IMR-90 (cell line): ENCODE data around the gene MAP2K5. TPM values are rescaled to one million over a fixed set of nuclear protein-coding genes. Genes with fewer than 3 reads are reported as not detected.

ENCODE experiments used
- ATAC-seq: fragments of 200-7000 bp; cut with Tn5 transposase; 2 replicates; pipeline ENCODE4 v1.9.1; 2020; ENCODE audit warnings: low read depth, mild to moderate bottlenecking, moderate library complexity
- BruUV-seq: library from RNA; stranded (reverse); fragments of 400-500 nt; replicated peaks from 2 replicates; lab custom pipeline; 2021; lab: Mats Ljungman, UMichigan
- CTCF ChIA-PET: fragments of 300-600 bp; formaldehyde crosslinking; extraction: SDS; loops from one replicate; lab custom pipeline; 2021; ENCODE audit warnings: antibody characterized with exemption; lab: Yijun Ruan, JAX
- POLR2A ChIA-PET: fragments of 300-600 bp; sonication (Branson Sonifier 250); formaldehyde crosslinking; loops from one replicate; lab custom pipeline; 2022; ENCODE audit warnings: antibody characterized with exemption; ENCODE audit not compliant: unreplicated experiment; lab: Charles Lee
- DNase-seq: peaks from one replicate; pipeline ENCODE4 v3.0.0; 2013
- H2AFZ ChIP-seq: replicated peaks from 2 replicates; pipeline ENCODE3; 2013; ENCODE audit warnings: low read length, mild to moderate bottlenecking; ENCODE audit not compliant: poor library complexity
- H2AK5ac ChIP-seq: 2 replicates; pipeline ENCODE4 v1.6.1; 2013; ENCODE audit warnings: low read depth, low read length, inconsistent platforms
- H2AK9ac ChIP-seq: replicated peaks from 2 replicates; pipeline ENCODE3; 2013; ENCODE audit warnings: mild to moderate bottlenecking, low read depth, low read length, moderate library complexity; ENCODE audit not compliant: poor library complexity
- H2BK120ac ChIP-seq: 2 replicates; pipeline ENCODE4 v1.6.1; 2013; ENCODE audit warnings: low read depth, low read length, inconsistent platforms
- H2BK15ac ChIP-seq: 3 replicates; pipeline ENCODE4 v1.6.1; 2013; ENCODE audit warnings: low read depth, low read length, inconsistent platforms
- H2BK20ac ChIP-seq: 2 replicates; pipeline ENCODE4 v1.6.1; 2013; ENCODE audit warnings: low read depth, mild to moderate bottlenecking, inconsistent platforms, low read length, moderate library complexity
- H2BK5ac ChIP-seq: 2 replicates; pipeline ENCODE4 v1.6.1; 2013; ENCODE audit warnings: mild to moderate bottlenecking, low read depth, low read length, inconsistent platforms; ENCODE audit not compliant: poor library complexity, severe bottlenecking
- H3K14ac ChIP-seq: replicated peaks from 2 replicates; pipeline ENCODE4 v1.6.1; 2013; ENCODE audit warnings: low read depth, low read length, inconsistent platforms
- H3K18ac ChIP-seq: 2 replicates; pipeline ENCODE4 v1.6.1; 2013; ENCODE audit warnings: low read depth, low read length, control low read depth
- H3K23ac ChIP-seq: 2 replicates; pipeline ENCODE4 v1.6.1; 2013; ENCODE audit warnings: low read depth, low read length, inconsistent platforms
- H3K27ac ChIP-seq: 2 replicates; pipeline ENCODE4 v1.5.1; 2013; ENCODE audit warnings: mild to moderate bottlenecking, control low read depth, low read length; ENCODE audit not compliant: insufficient read depth
- H3K27me3 ChIP-seq: 2 replicates; pipeline ENCODE4 v1.6.1; 2013; ENCODE audit warnings: low read length; ENCODE audit not compliant: control insufficient read depth, insufficient read depth
- H3K36me3 ChIP-seq: 2 replicates; pipeline ENCODE4 v1.6.1; 2013; ENCODE audit warnings: low read length, mixed read lengths; ENCODE audit not compliant: control insufficient read depth, insufficient read depth
- H3K4ac ChIP-seq: 2 replicates; pipeline ENCODE4 v1.6.1; 2013; ENCODE audit warnings: low read depth, low read length, inconsistent platforms
- H3K4me1 ChIP-seq: 2 replicates; pipeline ENCODE4 v1.6.1; 2013; ENCODE audit warnings: low read length, mixed read lengths; ENCODE audit not compliant: control insufficient read depth, insufficient read depth
- H3K4me2 ChIP-seq: 2 replicates; pipeline ENCODE4 v1.6.1; 2013; ENCODE audit warnings: low read depth, mild to moderate bottlenecking, control low read depth, low read length, moderate library complexity
- H3K4me3 ChIP-seq: 2 replicates; pipeline ENCODE4 v1.5.1; 2013; ENCODE audit warnings: low read depth, mild to moderate bottlenecking, control low read depth, low read length, moderate library complexity; ENCODE audit not compliant: insufficient read depth
- H3K56ac ChIP-seq: 2 replicates; pipeline ENCODE4 v1.6.1; 2013; ENCODE audit warnings: low read length, inconsistent platforms; ENCODE audit not compliant: insufficient read depth; ENCODE audit errors: extremely low read depth
- H3K79me1 ChIP-seq, 2 experiments: 2 replicates each; pipeline ENCODE4 v1.6.1; 2013; ENCODE audit warnings: low read length in 2 of 2, inconsistent platforms in 1 of 2, low read depth in 1 of 2
- H3K9ac ChIP-seq: 2 replicates; pipeline ENCODE4 v1.6.1; 2013; ENCODE audit warnings: low read depth, low read length, control low read depth
- H3K9me1 ChIP-seq: 2 replicates; pipeline ENCODE4 v1.6.1; 2013; ENCODE audit warnings: low read length, inconsistent platforms; ENCODE audit not compliant: insufficient read depth
- H3K9me3 ChIP-seq: 2 replicates; pipeline ENCODE4 v1.6.1; 2013; ENCODE audit warnings: low read length; ENCODE audit not compliant: control insufficient read depth, insufficient read depth
- H4K20me1 ChIP-seq: 2 replicates; pipeline ENCODE4 v1.6.1; 2013; ENCODE audit warnings: low read length, inconsistent platforms; ENCODE audit not compliant: insufficient read depth
- H4K5ac ChIP-seq: 2 replicates; pipeline ENCODE4 v1.6.1; 2013; ENCODE audit warnings: mild to moderate bottlenecking, low read depth, low read length, control low read depth
- H4K8ac ChIP-seq, 2 experiments: 2 replicates each; pipeline ENCODE4 v1.6.1; 2013; ENCODE audit warnings: low read depth in 2 of 2, low read length in 2 of 2, control low read depth in 1 of 2, inconsistent platforms in 1 of 2
- H4K91ac ChIP-seq: 2 replicates; pipeline ENCODE4 v1.6.1; 2013; ENCODE audit warnings: low read depth, low read length, inconsistent platforms; ENCODE audit not compliant: insufficient read depth
- BHLHE40 ChIP-seq: fragments of 150-350 bp; IDR thresholded peaks from 2 replicates; pipeline ENCODE4 v1.6.1; 2016; ENCODE audit warnings: mild to moderate bottlenecking, low read depth, low read length
- CEBPB ChIP-seq: IDR thresholded peaks from 2 replicates; pipeline ENCODE4 v1.6.1; 2012; ENCODE audit warnings: low read depth, low read length, improper control_type of control experiment
- CHD1 ChIP-seq: IDR thresholded peaks from 2 replicates; pipeline ENCODE4 v1.6.1; 2012; ENCODE audit warnings: low read depth, low read length, improper control_type of control experiment
- CTCF ChIP-seq: conservative IDR thresholded peaks from 2 replicates; pipeline ENCODE4 v1.5.1; 2012; ENCODE audit warnings: mild to moderate bottlenecking, low read depth, low read length, improper control_type of control experiment
- ELK1 ChIP-seq: fragments of 150-350 bp; IDR thresholded peaks from 2 replicates; pipeline ENCODE4 v1.6.1; 2016; ENCODE audit warnings: low read depth, mild to moderate bottlenecking, low read length, moderate library complexity, borderline replicate concordance
- FOS ChIP-seq: fragments of 150-350 bp; IDR thresholded peaks from 2 replicates; pipeline ENCODE4 v1.6.1; 2016; ENCODE audit warnings: low read depth, low read length
- MAFK ChIP-seq: IDR thresholded peaks from 2 replicates; pipeline ENCODE4 v1.6.1; 2012; ENCODE audit warnings: low read depth, low read length, improper control_type of control experiment
- MAZ ChIP-seq: IDR thresholded peaks from 2 replicates; pipeline ENCODE4 v1.6.1; 2012; ENCODE audit warnings: low read depth, mild to moderate bottlenecking, low read length, improper control_type of control experiment, moderate library complexity, borderline replicate concordance
- MXI1 ChIP-seq: IDR thresholded peaks from 2 replicates; pipeline ENCODE4 v1.6.1; 2012; ENCODE audit warnings: low read depth, mild to moderate bottlenecking, low read length, moderate library complexity, borderline replicate concordance
- NFE2L2 ChIP-seq: fragments of 150-350 bp; IDR thresholded peaks from 2 replicates; pipeline ENCODE4 v1.6.1; 2016; ENCODE audit warnings: low read depth, mild to moderate bottlenecking, low read length
- POLR2A ChIP-seq: IDR thresholded peaks from 2 replicates; pipeline ENCODE4 v1.6.1; 2012; ENCODE audit warnings: mild to moderate bottlenecking, low read depth, low read length
- RAD21 ChIP-seq: IDR thresholded peaks from 2 replicates; pipeline ENCODE4 v1.6.1; 2012; ENCODE audit warnings: low read length, improper control_type of control experiment
- RCOR1 ChIP-seq: IDR thresholded peaks from 2 replicates; pipeline ENCODE4 v1.6.1; 2012; ENCODE audit warnings: mild to moderate bottlenecking, low read length, improper control_type of control experiment; ENCODE audit not compliant: insufficient replicate concordance
- RFX5 ChIP-seq: IDR thresholded peaks from 2 replicates; pipeline ENCODE4 v1.8.0; 2012; ENCODE audit warnings: low read depth, mild to moderate bottlenecking, low read length, moderate library complexity
- SMC3 ChIP-seq: fragments of 150-350 bp; IDR thresholded peaks from 2 replicates; pipeline ENCODE4 v1.6.1; 2016; ENCODE audit warnings: low read depth, mild to moderate bottlenecking, antibody characterized with exemption, low read length, moderate library complexity
- USF2 ChIP-seq: fragments of 150-350 bp; IDR thresholded peaks from 2 replicates; pipeline ENCODE4 v1.6.1; 2017; ENCODE audit warnings: mild to moderate bottlenecking, antibody characterized with exemption, low read length, low read depth
- WGBS, 2 experiments: methylation state at CpG; one replicate each; pipeline versions ENCODE4 v1.1.5 to v1.1.7; 2013; ENCODE audit warnings: missing lambda C conversion rate in 2 of 2; ENCODE audit not compliant: insufficient read length in 1 of 2; ENCODE audit errors: extremely low coverage in 2 of 2; 5-methylcytosine and 5-hydroxymethylcytosine counted together
- dilution Hi-C: fragments of 300-500 bp; cut with HindIII; formaldehyde crosslinking; loops from one replicate; pipeline ENCODE4 v1.14.3; 2018; ENCODE audit warnings: low sequenced_read_pairs; ENCODE audit not compliant: unreplicated experiment
- in situ Hi-C: fragments of 300-500 bp; cut with MboI; formaldehyde crosslinking; loops from 3 replicates; pipeline ENCODE4 v1.14.3; 2019; ENCODE audit warnings: low sequenced_read_pairs, inconsistent platforms, mixed read lengths
- intact Hi-C: fragments of 100-400 bp; cut with micrococcal nuclease; formaldehyde crosslinking; loops from 2 replicates; pipeline ENCODE4 v1.10.0; 2022
- polyA plus RNA-seq, 3 experiments: library from polyadenylated mRNA; depleted of rRNA; stranded (reverse); fragments of >200 nt; gene quantifications; 2 replicates each; pipeline ENCODE4 v1.2.3, GENCODE V29; 2012; ENCODE audit warnings: low replicate concordance in 1 of 3
- total RNA-seq: library from RNA; depleted of rRNA; stranded (reverse); fragments of >200 nt; gene quantifications from 2 replicates; pipeline ENCODE4 v1.2.3, GENCODE V29; 2012

Gene MAP2K5
- total and polyA plus RNA-seq, 2 of the 4 experiments (the other 2 are of a cell fraction): 1.6 to 6.1 TPM

- no peaks in the 10 kb centered on the region for H3K36me3 ChIP-seq
- WGBS, 2 experiments: no CpG with 5 or more reads among the region's 4 CpGs
- no peaks in the 10 kb centered on the region for H3K79me1 ChIP-seq
- H3K4me3 ChIP-seq: no peak overlapping the region
- no peaks in the 10 kb centered on the region for H3K9me3 ChIP-seq
- H3K9me1 ChIP-seq: no peaks in the 10 kb centered on the region
- no peak overlapping the region for H2BK15ac ChIP-seq
- H3K18ac ChIP-seq: no peak overlapping the region
- H3K27ac ChIP-seq: no peak overlapping the region
- H2BK5ac ChIP-seq: no peak overlapping the region
- no peak overlapping the region for H2AK9ac ChIP-seq
- no peak for TF ChIP-seq POLR2A
- no peak for TF ChIP-seq USF2
- no peak for TF ChIP-seq NFE2L2
- no peak for TF ChIP-seq MXI1
- no peak for TF ChIP-seq MAFK
- TF ChIP-seq FOS: no peak
- TF ChIP-seq CEBPB: no peak
- no peak for TF ChIP-seq SMC3
- TF ChIP-seq RCOR1: no peak
- TF ChIP-seq RAD21: no peak
- TF ChIP-seq CTCF: no peak
- no peak for TF ChIP-seq CHD1
- no peak for TF ChIP-seq RFX5
- no peak for TF ChIP-seq MAZ
- no peak for TF ChIP-seq ELK1
- no peak for TF ChIP-seq BHLHE40
- no peak overlapping the region for H2BK20ac ChIP-seq
- CTCF ChIA-PET: no interaction called here
- no peak overlapping the region for H3K23ac ChIP-seq
- intact Hi-C loops: no loop called here
- no peak overlapping the region for H4K91ac ChIP-seq
- no peak overlapping the region for H3K14ac ChIP-seq
- H4K8ac ChIP-seq: no peak overlapping the region
- H4K20me1 ChIP-seq: no peaks in the 10 kb centered on the region
- no TSS peak for BruUV-seq
- H3K4ac ChIP-seq: no peak overlapping the region
- H3K4me1 ChIP-seq: no peaks in the 10 kb centered on the region
- dilution Hi-C loops: no loop called here
- no peaks in the 10 kb centered on the region for H3K27me3 ChIP-seq
- no peak overlapping the region for H3K56ac ChIP-seq
- in situ Hi-C loops: no loop called here
- H2BK120ac ChIP-seq: no peak overlapping the region
- ATAC-seq: no peak
- H3K4me2 ChIP-seq: no peak overlapping the region
- POLR2A ChIA-PET: no interaction called here
- no peak overlapping the region for H2AK5ac ChIP-seq
- DNase-seq: no peak
- no peak overlapping the region for H2AFZ ChIP-seq
- H3K9ac ChIP-seq: no peak overlapping the region
- H4K5ac ChIP-seq: no peak overlapping the region
Measured at GRCh38 chr15:67716171-67716570, 173.7 kb downstream of the MAP2K5 start.
